Measurements from ENCODE around the gene MICU1.

The MICU1 gene

DNA sequence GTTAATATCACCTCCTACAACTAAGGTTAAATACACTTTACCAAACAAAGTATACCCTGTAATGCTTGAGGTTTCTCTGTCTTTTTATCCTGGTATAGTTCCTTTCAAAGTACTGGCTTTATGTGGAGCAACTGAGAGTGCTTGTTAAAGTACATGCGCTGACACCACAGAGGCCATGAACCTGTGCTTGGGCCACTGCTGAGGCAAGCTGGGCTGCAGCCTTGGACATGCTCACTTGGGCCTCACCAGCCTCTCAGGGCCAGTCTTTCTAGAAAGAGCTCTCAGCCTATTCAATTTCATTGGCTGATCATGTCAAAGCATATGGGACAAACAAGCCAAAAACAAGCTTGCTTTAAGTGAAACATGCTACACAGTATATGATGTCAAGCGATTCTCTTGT is 145.0 kb downstream of the MICU1 start:
- TF ChIP-seq CTCF (IDR thresholded peaks at IDR 0.05), result no peak

DNA sequence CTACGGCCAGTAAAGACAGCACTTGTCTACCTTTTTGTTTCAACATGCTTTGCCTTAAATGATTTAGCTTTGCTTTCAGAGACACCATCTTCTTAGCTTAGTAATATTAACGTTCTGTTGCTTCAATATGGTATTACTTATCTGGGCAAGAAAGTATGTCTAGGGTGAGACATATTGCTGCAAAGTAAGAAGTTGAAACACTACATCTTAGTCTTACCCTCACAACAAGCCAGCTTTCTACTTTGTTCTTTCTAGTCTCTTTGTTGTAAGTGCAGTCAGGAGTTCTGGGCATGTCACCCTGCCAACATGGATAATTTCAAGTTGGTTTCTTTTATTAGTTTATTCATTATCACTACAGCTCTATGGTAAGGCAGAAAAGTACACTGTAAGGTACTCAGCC is 148.4 kb downstream of the MICU1 start:
- no peak for TF ChIP-seq CTCF (IDR thresholded peaks at IDR 0.05)

- TF ChIP-seq CTCF (IDR thresholded peaks at IDR 0.05), result no peak
These were observed 153.6 kb downstream of the MICU1 start for GRCh38 chr10:72472306-72472705.

- TF ChIP-seq CTCF (IDR thresholded peaks at IDR 0.05), result no peak
These were observed 155.2 kb downstream of the MICU1 start for GRCh38 chr10:72470666-72471065.

GRCh38 chr10:72466018-72466417 is 159.9 kb downstream of the MICU1 start:
- TF ChIP-seq CTCF (IDR thresholded peaks at IDR 0.05), result no peak

DNA sequence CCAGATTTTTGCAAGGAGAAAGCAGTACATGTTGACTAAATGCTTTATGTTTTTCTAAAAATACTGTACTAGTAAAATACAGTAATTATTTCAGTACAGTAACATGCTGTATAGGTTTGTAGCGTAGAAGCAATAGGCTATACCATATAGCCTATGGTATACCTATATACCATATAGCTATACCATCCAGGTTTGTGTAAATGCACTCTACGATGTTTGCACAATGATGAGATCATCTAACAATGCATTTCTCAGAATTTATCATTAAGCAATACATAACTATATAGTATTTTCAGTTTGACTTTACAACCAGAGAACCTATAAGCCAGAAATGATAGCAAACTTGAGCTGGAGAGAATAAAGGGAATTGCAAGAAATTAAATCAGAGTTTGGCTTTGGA is 161.4 kb downstream of the MICU1 start:
- TF ChIP-seq CTCF (IDR thresholded peaks at IDR 0.05), result no peak

GRCh38 chr10:72462261-72462660 is 163.6 kb downstream of the MICU1 start:
- no peak for TF ChIP-seq CTCF (IDR thresholded peaks at IDR 0.05)

GRCh38 chr10:72461085-72461484 is 164.8 kb downstream of the MICU1 start:
- no peak for TF ChIP-seq CTCF (IDR thresholded peaks at IDR 0.05)

All from LNCAP (cell line).